HepG2 (cell line): Measurements from ENCODE around the gene C14orf93. TPM values are rescaled to one million over a fixed set of nuclear protein-coding genes. Genes with fewer than 3 reads are reported as not detected.

ENCODE experiments used
- ZNF577 ChIP-seq: sonication (generic); formaldehyde crosslinking; IDR thresholded peaks from 2 replicates; pipeline ENCODE4 v1.4.0; 2020; ENCODE audit warnings: mild to moderate bottlenecking, low read depth, missing genetic modification reagents, borderline replicate concordance
- polyA plus RNA-seq, 8 experiments: library from polyadenylated mRNA; depleted of rRNA in 3 of 8; stranded (reverse) in 7 of 8; unstranded in 1 of 8; fragments of >200 nt; fragmentation: Illumina TruSeq in 4 of 8; extraction: Trizol in 4 of 8; gene quantifications; 2 replicates each; pipeline versions ENCODE4 v1.2.1 to v1.2.3, GENCODE V29; 2011 to 2016; ENCODE audit warnings: low read depth in 4 of 8, missing spikeins in 1 of 8, mixed read lengths in 1 of 8; ENCODE audit not compliant: insufficient read depth in 1 of 8
- total RNA-seq, 5 experiments: library from RNA; depleted of rRNA; stranded (reverse); fragments of >200 nt; fragmentation: Illumina TruSeq; extraction: Trizol; gene quantifications; 2 replicates each; pipeline ENCODE4 v1.2.3, GENCODE V29; 2016; ENCODE audit warnings: low read depth in 1 of 5
- TF ChIP-seq, protein P1 (sequence below), 2 experiments: fragments of 450-650 bp in 1 of 2; sonication (generic) in 1 of 2; formaldehyde crosslinking in 1 of 2; IDR thresholded peaks; 2 replicates each; pipeline versions ENCODE4 v1.6.1 to v1.8.0; 2016 to 2022; ENCODE audit warnings: antibody characterized with exemption in 1 of 2, mild to moderate bottlenecking in 1 of 2, missing genetic modification reagents in 1 of 2
- TF ChIP-seq, protein P2 (sequence below): sonication (generic); formaldehyde crosslinking; IDR thresholded peaks from 2 replicates; pipeline ENCODE4 v1.4.0; 2020; ENCODE audit warnings: missing genetic modification reagents
- TF ChIP-seq, protein P3 (sequence below): sonication (generic); formaldehyde crosslinking; IDR thresholded peaks from 2 replicates; pipeline ENCODE4 v1.8.0; 2022; ENCODE audit warnings: missing genetic modification reagents, mild to moderate bottlenecking, borderline replicate concordance
- TF ChIP-seq, protein P4 (sequence below): sonication (generic); formaldehyde crosslinking; conservative IDR thresholded peaks from 2 replicates; pipeline ENCODE4 v1.5.0; 2020; ENCODE audit warnings: missing genetic modification reagents
- TF ChIP-seq, protein P5 (sequence below): sonication (generic); formaldehyde crosslinking; IDR thresholded peaks from 2 replicates; pipeline ENCODE4 v1.4.0; 2020; ENCODE audit warnings: mild to moderate bottlenecking, missing genetic modification reagents

The C14orf93 gene
- total and polyA plus RNA-seq, 2 of the 13 experiments (the other 11 are each of a cell fraction or from before 2014, with no cell fraction given), result 11.4 to 22.5 TPM

DNA sequence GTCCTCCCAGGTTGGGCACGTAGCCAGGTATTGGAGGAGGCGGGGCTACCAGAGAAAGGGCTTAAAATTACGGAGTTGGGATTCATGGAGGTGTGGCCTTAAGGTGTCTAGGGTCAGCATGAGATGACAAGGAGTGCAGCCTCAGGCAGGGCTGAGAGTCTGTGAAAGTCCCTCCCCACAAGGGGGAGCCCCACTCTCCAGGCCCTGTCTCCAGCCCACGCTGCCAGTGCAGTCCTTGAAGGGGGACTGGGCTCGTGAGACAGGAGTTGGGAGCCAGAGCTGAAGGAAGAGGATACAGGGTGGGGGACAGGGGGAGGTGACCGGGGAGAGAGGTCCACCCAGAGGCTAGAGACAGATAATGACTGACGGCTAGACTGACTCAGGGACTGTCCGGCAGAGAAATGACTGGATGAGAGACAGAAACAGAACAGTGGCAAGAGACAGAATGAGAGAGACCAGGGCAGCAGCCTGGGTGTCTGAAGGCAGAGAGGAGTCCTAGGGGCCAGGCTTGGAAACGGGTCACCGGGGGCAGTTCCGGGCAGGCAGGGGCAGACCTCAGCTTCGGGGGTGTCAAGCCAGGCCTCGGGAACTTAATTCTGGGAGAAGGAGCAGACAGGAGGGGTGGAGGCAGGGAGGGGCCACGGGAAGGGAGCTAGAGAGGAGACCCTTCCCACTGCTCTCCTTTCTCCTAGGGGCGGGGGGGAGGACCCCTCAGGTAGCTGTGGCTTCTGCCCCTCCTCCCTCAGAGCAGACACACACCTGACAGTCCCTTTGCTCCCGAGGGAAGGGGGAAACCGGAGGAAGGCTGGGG, 46.4 kb upstream of the C14orf93 start (continued):
- TF ChIP-seq, protein P1, sequence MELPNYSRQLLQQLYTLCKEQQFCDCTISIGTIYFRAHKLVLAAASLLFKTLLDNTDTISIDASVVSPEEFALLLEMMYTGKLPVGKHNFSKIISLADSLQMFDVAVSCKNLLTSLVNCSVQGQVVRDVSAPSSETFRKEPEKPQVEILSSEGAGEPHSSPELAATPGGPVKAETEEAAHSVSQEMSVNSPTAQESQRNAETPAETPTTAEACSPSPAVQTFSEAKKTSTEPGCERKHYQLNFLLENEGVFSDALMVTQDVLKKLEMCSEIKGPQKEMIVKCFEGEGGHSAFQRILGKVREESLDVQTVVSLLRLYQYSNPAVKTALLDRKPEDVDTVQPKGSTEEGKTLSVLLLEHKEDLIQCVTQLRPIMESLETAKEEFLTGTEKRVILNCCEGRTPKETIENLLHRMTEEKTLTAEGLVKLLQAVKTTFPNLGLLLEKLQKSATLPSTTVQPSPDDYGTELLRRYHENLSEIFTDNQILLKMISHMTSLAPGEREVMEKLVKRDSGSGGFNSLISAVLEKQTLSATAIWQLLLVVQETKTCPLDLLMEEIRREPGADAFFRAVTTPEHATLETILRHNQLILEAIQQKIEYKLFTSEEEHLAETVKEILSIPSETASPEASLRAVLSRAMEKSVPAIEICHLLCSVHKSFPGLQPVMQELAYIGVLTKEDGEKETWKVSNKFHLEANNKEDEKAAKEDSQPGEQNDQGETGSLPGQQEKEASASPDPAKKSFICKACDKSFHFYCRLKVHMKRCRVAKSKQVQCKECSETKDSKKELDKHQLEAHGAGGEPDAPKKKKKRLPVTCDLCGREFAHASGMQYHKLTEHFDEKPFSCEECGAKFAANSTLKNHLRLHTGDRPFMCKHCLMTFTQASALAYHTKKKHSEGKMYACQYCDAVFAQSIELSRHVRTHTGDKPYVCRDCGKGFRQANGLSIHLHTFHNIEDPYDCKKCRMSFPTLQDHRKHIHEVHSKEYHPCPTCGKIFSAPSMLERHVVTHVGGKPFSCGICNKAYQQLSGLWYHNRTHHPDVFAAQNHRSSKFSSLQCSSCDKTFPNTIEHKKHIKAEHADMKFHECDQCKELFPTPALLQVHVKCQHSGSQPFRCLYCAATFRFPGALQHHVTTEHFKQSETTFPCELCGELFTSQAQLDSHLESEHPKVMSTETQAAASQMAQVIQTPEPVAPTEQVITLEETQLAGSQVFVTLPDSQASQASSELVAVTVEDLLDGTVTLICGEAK (IDR thresholded peaks at IDR 0.05), result no peak
- TF ChIP-seq, protein P1 (CRISPR knock-in tag; IDR thresholded peaks at IDR 0.05), result no peak
- TF ChIP-seq, protein P2, sequence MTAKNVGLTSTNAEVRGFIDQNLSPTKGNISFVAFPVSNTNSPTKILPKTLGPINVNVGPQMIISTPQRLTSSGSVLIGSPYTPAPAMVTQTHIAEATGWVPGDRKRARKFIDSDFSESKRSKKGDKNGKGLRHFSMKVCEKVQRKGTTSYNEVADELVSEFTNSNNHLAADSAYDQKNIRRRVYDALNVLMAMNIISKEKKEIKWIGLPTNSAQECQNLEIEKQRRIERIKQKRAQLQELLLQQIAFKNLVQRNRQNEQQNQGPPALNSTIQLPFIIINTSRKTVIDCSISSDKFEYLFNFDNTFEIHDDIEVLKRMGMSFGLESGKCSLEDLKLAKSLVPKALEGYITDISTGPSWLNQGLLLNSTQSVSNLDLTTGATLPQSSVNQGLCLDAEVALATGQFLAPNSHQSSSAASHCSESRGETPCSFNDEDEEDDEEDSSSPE (CRISPR knock-in tag), result 0 out of 2 replicates have a peak, but pooled peaks have one; percentile 40
- TF ChIP-seq, protein P3, sequence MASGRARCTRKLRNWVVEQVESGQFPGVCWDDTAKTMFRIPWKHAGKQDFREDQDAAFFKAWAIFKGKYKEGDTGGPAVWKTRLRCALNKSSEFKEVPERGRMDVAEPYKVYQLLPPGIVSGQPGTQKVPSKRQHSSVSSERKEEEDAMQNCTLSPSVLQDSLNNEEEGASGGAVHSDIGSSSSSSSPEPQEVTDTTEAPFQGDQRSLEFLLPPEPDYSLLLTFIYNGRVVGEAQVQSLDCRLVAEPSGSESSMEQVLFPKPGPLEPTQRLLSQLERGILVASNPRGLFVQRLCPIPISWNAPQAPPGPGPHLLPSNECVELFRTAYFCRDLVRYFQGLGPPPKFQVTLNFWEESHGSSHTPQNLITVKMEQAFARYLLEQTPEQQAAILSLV (CRISPR knock-in tag), result no peak
- 0 out of 2 replicates have a peak, but pooled peaks have one; percentile 39 for TF ChIP-seq ZNF577 (CRISPR knock-in tag)
- TF ChIP-seq, protein P4, sequence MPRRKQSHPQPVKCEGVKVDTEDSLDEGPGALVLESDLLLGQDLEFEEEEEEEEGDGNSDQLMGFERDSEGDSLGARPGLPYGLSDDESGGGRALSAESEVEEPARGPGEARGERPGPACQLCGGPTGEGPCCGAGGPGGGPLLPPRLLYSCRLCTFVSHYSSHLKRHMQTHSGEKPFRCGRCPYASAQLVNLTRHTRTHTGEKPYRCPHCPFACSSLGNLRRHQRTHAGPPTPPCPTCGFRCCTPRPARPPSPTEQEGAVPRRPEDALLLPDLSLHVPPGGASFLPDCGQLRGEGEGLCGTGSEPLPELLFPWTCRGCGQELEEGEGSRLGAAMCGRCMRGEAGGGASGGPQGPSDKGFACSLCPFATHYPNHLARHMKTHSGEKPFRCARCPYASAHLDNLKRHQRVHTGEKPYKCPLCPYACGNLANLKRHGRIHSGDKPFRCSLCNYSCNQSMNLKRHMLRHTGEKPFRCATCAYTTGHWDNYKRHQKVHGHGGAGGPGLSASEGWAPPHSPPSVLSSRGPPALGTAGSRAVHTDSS (CRISPR knock-in tag), result no peak
- TF ChIP-seq, protein P5, sequence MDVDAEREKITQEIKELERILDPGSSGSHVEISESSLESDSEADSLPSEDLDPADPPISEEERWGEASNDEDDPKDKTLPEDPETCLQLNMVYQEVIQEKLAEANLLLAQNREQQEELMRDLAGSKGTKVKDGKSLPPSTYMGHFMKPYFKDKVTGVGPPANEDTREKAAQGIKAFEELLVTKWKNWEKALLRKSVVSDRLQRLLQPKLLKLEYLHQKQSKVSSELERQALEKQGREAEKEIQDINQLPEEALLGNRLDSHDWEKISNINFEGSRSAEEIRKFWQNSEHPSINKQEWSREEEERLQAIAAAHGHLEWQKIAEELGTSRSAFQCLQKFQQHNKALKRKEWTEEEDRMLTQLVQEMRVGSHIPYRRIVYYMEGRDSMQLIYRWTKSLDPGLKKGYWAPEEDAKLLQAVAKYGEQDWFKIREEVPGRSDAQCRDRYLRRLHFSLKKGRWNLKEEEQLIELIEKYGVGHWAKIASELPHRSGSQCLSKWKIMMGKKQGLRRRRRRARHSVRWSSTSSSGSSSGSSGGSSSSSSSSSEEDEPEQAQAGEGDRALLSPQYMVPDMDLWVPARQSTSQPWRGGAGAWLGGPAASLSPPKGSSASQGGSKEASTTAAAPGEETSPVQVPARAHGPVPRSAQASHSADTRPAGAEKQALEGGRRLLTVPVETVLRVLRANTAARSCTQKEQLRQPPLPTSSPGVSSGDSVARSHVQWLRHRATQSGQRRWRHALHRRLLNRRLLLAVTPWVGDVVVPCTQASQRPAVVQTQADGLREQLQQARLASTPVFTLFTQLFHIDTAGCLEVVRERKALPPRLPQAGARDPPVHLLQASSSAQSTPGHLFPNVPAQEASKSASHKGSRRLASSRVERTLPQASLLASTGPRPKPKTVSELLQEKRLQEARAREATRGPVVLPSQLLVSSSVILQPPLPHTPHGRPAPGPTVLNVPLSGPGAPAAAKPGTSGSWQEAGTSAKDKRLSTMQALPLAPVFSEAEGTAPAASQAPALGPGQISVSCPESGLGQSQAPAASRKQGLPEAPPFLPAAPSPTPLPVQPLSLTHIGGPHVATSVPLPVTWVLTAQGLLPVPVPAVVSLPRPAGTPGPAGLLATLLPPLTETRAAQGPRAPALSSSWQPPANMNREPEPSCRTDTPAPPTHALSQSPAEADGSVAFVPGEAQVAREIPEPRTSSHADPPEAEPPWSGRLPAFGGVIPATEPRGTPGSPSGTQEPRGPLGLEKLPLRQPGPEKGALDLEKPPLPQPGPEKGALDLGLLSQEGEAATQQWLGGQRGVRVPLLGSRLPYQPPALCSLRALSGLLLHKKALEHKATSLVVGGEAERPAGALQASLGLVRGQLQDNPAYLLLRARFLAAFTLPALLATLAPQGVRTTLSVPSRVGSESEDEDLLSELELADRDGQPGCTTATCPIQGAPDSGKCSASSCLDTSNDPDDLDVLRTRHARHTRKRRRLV (CRISPR knock-in tag), result no peak
